Measurements from ENCODE around the gene PRAMEF2.
"Not testable (repeated sequence)": the region's sequence is repeated elsewhere in the genome, so short reads cannot be mapped to it uniquely, and the experiment has no call there.

The PRAMEF2 gene

DNA sequence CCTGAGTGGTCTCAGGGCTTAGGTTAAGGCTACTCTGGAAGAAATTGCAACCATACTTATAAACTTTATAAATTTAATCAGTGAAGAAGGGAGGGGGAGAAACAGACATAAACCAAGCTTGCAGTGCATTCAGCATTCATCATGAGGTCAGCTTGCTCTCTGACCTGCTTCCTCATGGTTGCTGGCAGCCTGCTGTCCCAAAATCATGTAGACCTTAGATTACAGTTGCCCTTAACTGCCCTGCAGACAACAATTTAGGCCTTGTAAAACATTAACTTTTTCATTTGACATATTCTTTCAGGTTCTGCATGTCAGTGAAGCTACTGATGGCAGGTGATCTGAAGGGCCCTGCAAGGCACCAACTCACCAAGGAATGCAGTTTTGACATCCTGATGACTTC lies 42.3 kb downstream of the PRAMEF2 start:
- not testable (repeated sequence) for FAIRE-seq; DNase-seq (ENCODE audit: insufficient read length, low spot score)

DNA sequence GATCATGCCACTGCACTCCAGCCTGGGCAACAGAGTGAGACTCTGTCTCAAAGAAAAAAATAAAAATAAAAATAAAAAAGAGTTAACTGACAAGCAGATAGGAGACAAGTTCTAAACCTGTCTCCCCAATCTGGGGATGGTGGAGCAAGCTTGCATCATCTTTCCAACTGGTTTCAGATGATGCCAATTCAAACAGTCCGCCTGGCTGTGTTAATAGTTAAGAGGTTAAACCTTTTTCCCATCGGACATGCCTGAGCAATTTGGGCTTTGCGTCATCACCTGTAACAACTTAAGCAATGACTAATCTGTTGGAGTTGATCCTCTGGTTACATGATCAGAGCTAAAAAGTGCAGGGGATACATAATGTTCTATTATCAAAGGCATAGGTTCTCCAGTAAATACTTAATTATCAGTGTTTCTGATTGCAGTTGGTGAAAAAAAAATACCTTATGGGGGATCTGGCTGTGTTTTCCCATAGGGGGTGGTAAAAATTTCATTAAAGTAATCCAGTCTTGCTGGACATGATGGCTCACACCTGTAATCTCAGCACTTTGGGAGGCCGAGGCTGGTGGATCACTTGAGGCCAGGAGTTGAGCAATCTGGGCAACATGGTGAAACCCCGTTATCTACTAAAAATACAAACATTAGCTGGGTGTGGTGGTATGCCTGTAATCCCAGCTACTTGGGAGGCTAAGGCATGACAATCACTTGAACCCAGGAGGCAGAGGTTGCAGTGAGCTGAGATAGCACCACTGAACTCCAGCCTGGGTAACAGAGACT lies 47.1 kb downstream of the PRAMEF2 start:
- not testable (repeated sequence) for FAIRE-seq; DNase-seq (ENCODE audit: insufficient read length, low spot score)

Measured in D721Med (cell line).